Large intestine (tissue), 3 donors: Measurements from ENCODE around the gene SKAP1. TPM values are rescaled to one million over a fixed set of nuclear protein-coding genes. Genes with fewer than 3 reads are reported as not detected.

Experiments used
- DNase-seq, 2 donors: peaks; one replicate each; pipeline versions ENCODE4 v3.0.0 to v3.0.0-alpha.2; 2013
- H3K27ac ChIP-seq: one replicate; pipeline ENCODE4 v1.5.1; 2013; ENCODE audit warnings: low read length
- H3K27me3 ChIP-seq: 2 replicates; pipeline ENCODE4 v1.6.1; 2013; ENCODE audit warnings: low read length; ENCODE audit not compliant: control insufficient read depth, insufficient read depth
- H3K36me3 ChIP-seq: 2 replicates; pipeline ENCODE4 v1.6.1; 2013; ENCODE audit warnings: low read length; ENCODE audit not compliant: control insufficient read depth, insufficient read depth
- H3K4me1 ChIP-seq: one replicate; pipeline ENCODE4 v1.6.1; 2013; ENCODE audit warnings: low read length; ENCODE audit not compliant: control insufficient read depth, insufficient read depth
- H3K4me3 ChIP-seq: one replicate; pipeline ENCODE4 v1.5.1; 2013; ENCODE audit warnings: low read length
- H3K9me3 ChIP-seq: one replicate; pipeline ENCODE4 v1.6.1; 2013; ENCODE audit warnings: mild to moderate bottlenecking, low read depth, low read length, moderate library complexity; ENCODE audit not compliant: control insufficient read depth
- WGBS: methylation state at CpG from one replicate; pipeline ENCODE4 v1.1.5; 2013; ENCODE audit warnings: low lambda C conversion rate; ENCODE audit not compliant: insufficient coverage; 5-methylcytosine and 5-hydroxymethylcytosine counted together
- polyA plus RNA-seq: library from polyadenylated mRNA; unstranded; fragments of 120-200 nt; gene quantifications from one replicate; pipeline ENCODE4 v1.2.1, GENCODE V29; 2013

Gene SKAP1
- polyA plus RNA-seq, 1 donor: 3.0 TPM

DNA sequence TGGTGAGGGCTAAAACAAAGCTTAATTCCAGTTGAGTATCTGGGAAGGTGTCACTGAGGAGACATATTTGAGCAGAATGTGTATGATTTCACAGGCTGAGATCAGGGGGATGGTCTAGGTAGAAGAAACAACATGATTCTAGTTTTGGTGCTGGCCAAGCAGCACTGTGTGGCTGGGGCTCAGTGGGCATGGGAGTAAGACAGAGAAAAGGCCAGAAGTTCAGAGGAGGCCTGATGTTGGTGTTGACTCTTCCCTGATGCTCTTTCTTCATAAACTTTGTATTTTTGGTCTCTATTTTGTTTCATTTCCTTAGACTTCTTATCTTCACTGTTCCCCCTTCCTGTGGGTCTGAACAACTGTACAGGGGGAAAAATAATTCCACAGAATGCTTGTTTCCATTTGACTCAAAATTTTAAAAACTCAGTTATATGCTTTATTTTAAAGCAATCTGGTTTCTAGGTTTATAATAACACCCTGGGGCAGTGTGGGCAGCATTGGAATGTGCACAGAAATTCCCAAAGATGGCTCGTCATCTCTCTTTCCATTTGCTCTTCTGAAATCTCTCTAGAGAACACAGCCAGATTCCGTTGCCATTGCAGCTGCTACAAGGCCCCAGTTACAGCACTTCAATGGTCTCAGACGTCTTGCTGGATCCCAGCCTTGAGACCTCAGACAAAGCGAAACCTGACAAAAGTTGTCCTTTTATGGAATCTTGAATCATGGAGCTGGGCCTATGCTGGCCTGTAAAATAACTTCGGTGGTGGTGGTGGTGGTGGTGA lies 254.1 kb downstream of the SKAP1 start:
- no peaks in the 10 kb centered on the region for H3K36me3 ChIP-seq
- WGBS: 100% methylated on average over 2 of the region's 5 CpGs
- no peak overlapping the region for H3K4me3 ChIP-seq
- H3K4me1 ChIP-seq: no peaks in the 10 kb centered on the region
- H3K9me3 ChIP-seq: no peaks in the 10 kb centered on the region
- DNase-seq: no peak
- no peaks in the 10 kb centered on the region for H3K27me3 ChIP-seq
- no peak overlapping the region for H3K27ac ChIP-seq

DNA sequence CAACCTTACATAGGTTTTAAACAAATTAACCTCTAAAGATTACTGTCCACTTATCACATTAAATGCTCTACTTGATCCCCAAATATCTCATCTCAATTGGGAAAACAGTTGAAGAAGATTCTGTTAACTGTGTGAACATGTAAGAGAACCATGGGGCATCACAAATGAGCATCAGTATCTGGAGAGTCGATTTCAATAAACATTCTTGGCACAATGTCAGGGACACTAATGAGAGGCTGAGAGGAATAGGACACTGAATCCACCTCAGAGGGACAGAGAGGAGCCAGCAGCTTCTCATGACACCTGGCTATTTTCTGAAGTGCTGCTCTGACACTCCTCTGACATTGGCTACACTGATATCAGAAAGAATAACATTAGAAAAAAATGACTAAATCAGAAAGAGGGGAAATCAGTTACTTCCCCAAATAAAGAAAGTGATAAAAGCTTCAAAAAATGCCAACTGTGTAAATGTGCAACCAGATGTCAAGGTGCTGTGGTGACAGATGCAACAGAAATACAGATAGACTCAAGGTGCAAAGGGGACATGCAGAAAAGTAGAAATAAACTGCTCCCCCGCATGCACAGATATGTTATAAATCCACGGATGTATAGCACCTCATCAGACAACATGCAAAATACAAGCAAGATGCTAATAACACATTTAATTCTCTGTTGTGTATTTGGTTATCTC lies 255.0 kb downstream of the SKAP1 start:
- H3K4me3 ChIP-seq: no peak overlapping the region

DNA sequence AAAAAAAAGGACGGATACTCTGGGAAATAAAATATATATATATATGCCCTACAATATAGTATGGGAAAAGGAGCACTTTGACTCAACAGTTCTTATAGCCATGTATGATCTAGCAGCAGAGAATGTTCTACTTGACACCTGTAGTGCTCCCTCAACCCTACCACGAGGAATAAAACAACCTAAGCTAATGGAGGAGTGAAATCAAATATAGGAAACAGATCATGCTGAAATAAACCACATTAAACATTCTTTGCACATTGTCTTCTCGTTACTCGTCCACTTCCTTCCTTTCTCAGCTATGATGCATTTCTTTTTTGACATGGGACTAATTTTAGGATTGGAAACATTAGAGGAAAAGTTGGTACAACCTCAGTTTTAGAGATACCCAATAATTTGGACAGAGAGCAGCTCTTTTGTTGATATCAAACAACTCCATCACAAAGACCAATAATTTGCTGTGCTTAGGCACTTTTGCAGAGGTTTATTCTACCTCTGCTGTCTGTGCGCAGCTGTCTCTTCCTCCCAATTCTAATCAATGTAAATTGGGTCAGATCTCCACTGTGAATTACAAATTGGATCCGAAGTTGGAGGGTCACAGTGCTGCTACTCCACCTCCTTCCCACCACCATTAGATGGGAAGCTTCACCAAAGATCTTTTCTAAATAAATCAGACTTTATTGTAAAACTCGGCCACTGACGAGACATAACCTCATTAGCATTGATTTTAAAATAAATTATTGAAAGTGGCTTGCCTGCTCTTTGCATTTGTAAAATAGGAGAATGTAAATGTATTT lies 256.6 kb downstream of the SKAP1 start:
- no peaks in the 10 kb centered on the region for H3K27me3 ChIP-seq
- H3K4me3 ChIP-seq: no peak overlapping the region
- no peaks in the 10 kb centered on the region for H3K4me1 ChIP-seq
- no peaks in the 10 kb centered on the region for H3K36me3 ChIP-seq
- no peak overlapping the region for H3K27ac ChIP-seq
- no peaks in the 10 kb centered on the region for H3K9me3 ChIP-seq
- no CpG with 5 or more reads among the region's 8 CpGs for WGBS
- DNase-seq: no peak

More for the DNA sequence above, 255.0 kb downstream of the SKAP1 start:
- WGBS: 60% methylated on average over 1 of the region's 3 CpGs
- Histone ChIP-seq H3K27ac (no peak overlapping the region), H3K27me3 (no peaks in the 10 kb centered on the region), H3K36me3 (no peaks in the 10 kb centered on the region), H3K9me3 (no peaks in the 10 kb centered on the region), H3K4me1 (no peaks in the 10 kb centered on the region)
- no peak for DNase-seq

DNA sequence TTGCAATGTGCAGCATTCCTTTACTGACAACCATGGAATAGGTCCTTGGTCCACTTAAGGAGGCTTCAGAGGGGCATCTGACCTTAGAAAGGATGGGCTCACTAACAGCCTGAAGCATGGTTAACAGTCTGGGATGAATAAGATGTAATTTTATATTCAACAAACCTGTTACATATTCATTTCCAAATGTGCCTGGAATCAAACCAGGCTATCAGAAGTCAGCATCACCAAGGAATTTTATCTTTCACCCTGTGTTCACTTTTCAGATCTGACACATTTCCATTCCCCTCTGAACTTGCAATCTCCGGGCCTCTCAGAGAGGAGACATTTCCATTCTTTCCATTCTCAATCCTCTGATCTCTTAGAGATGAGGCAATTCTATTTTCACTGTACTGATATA lies 260.1 kb downstream of the SKAP1 start:
- Histone ChIP-seq H3K36me3 (no peaks in the 10 kb centered on the region), H3K4me3 (no peak overlapping the region)
- WGBS: no CpG with 5 or more reads among the region's 1 CpG

DNA sequence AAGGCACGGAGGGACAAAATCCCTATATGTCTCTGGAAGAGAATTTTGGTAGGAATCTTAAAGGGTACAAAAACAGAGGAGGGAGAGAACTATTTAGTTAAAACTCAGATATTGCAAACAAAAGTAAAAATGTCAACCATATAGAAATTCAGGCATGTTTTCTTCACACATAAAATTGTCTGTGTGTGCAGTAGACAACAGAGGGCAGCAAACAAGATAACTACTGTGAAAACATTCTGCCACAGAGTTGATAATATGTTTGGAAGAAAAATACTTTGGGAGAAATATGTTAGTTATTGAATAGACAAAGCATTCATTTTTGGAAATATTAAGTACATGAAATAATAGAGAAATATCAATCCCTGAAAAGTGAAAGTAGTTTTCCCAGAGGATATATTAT lies 266.2 kb downstream of the SKAP1 start:
- Histone ChIP-seq H3K27ac (no peak overlapping the region), H3K27me3 (no peaks in the 10 kb centered on the region), H3K4me3 (no peak overlapping the region), H3K9me3 (no peaks in the 10 kb centered on the region), H3K36me3 (no peaks in the 10 kb centered on the region), H3K4me1 (peaks cover 41% of the 10 kb centered on the region)
- DNase-seq: no peak
- WGBS: no CpG with 5 or more reads among the region's 1 CpG

More for the DNA sequence above, 260.1 kb downstream of the SKAP1 start:
- H3K27me3 ChIP-seq: no peaks in the 10 kb centered on the region
- no peaks in the 10 kb centered on the region for H3K9me3 ChIP-seq
- no peaks in the 10 kb centered on the region for H3K4me1 ChIP-seq
- no peak for DNase-seq
- H3K27ac ChIP-seq: no peak overlapping the region

DNA sequence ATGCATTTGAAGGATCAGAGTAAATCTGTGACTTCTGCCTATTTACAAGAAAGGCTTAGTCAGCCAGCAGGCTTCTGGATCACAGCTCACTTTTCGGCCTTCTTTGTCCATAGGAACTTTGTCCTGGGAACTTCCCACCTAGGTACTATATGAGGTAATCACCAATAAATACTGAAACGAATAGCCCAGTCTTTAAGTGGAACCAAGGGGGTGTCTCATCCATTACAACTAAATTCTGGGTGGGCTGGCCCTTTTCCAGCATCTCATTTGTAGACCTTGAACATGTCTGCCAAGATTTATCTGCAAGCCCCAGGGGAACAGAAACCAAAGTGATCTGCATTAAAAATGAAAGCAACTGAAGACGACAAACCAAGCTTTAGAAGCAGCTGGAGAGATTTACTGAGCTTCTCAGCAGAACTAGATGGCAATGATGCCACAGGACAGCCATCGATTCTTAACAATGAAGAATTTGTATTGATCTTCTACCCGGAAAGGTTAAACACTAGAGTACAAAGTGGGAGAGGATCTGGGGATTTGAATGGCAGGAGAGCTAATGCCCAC lies 267.0 kb downstream of the SKAP1 start:
- H3K4me3 ChIP-seq: no peak overlapping the region
- H3K27ac ChIP-seq: peak overlapping the region; percentile 81

DNA sequence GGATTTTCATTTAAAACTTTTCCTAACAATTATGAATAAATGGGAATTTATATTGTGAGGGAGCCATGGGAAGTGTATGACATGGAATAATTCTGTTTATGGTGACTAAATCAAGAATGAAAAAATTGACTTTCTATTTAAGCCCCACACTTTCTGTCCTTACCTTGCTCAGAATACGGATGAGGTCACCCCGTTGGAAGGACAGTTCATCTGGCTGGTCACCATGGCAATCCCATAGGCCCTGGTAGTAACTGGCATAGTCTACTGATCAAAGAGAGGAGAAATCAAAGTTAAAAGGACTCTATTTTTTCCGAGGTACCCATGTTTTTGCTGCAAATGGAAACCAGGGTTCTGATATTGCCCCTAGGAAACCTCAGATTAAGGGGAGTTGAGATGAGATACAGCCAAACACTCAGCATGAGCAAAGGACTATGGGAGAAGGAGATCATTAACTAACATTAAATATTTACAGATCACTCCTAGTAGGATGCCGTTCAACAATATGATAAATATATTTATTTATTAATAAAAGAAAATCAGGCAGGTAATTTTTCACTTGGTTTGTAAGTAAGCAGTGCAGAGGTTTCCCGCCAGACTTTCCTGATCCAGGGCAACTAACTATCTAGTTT lies 267.6 kb downstream of the SKAP1 start:
- no peak overlapping the region for H3K4me3 ChIP-seq
- H3K36me3 ChIP-seq: no peaks in the 10 kb centered on the region
- 40% methylated on average over 1 of the region's 5 CpGs for WGBS
- peak overlapping the region; percentile 81 for H3K27ac ChIP-seq
- H3K4me1 ChIP-seq: peaks cover 44% of the 10 kb centered on the region
- no peak for DNase-seq
- no peaks in the 10 kb centered on the region for H3K9me3 ChIP-seq
- no peaks in the 10 kb centered on the region for H3K27me3 ChIP-seq

More for the DNA sequence above, 267.0 kb downstream of the SKAP1 start:
- no peaks in the 10 kb centered on the region for H3K36me3 ChIP-seq
- no CpG with 5 or more reads among the region's 5 CpGs for WGBS
- peak; percentile 62 to 88 for DNase-seq
- H3K9me3 ChIP-seq: no peaks in the 10 kb centered on the region
- H3K27me3 ChIP-seq: no peaks in the 10 kb centered on the region
- H3K4me1 ChIP-seq: peaks cover 44% of the 10 kb centered on the region

DNA sequence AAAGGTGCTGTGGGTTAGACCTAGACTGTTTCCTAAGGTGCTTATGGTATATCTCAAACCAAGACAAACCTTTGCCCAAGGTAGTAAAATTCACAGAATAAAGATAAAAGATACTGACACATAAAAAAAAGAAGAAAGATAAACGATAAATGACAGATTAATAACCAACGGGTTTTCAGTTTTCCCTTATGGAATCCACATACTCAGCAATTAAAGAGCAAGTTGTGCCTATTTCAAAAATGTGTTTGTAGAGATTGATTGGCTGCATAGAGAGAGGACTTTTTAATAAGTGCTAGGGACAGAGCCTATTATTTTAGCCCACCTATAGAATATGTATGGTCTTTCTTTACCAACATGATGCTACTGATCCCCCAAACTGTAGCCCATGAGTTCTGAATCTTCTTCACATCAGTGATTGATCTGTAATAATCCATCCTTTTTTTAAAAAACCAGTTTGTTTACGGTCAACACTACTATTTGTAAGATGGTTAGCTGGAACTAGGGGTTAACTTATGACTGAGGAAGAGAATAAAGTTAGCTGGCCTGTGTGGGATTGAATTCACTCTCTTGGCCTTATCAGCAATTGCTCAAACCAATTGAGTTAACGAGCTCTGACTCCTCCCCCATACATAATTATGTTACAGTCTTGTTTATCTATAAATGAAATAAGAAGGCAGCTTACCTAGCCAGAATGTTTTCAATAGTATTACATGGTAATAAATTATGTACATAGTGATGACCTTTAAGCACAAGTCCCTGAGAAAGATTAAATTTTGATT lies 268.7 kb downstream of the SKAP1 start:
- Histone ChIP-seq H3K27ac (peak overlapping the region; percentile 65), H3K27me3 (no peaks in the 10 kb centered on the region), H3K4me1 (peaks cover 44% of the 10 kb centered on the region), H3K4me3 (no peak overlapping the region), H3K9me3 (no peaks in the 10 kb centered on the region), H3K36me3 (no peaks in the 10 kb centered on the region)
- peak in 1 of 2 donors; percentile 41 for DNase-seq
- 29% methylated on average over 2 of the region's 4 CpGs for WGBS

DNA sequence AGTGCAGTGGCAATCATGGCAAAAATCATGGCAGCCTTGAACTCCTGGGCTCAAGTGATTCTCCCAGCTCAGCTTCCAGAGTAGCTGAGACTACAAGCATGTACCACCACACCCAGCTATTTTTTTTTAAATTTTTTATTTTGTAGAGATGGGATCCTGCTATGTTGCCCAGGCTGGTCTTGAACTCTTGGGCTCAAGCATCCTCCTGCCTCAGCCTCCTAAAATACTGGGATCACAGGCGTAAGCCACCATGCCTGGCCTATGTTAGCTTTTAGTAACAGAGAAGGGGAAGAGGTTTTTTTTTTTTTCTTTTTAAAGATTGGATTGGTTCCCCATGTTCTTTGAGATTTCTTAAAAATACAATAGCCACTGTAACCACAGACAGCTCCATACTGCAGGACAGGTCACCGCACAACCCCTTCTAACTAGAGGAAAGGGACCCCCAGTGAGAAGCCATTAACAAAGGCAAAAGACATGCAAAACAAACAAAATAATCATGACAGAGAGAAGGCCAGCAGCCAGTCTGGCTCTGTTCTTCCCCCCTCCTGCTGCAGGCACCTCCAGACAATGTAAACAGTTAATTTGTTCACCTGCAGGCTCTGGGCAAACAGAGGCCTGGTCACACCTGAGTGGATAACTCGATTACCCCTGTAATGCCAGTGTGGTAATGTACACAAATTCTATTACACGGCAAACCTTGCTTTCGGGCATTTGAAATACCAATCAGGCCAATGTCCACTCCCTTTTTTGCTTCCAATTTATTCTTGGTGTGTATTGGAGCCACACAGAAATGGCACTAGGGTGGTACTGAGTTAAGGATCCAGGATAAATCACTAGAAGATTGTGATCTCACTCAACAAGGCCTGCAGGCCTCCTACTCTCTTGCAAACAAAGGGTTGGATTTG lies 269.6 kb downstream of the SKAP1 start:
- Histone ChIP-seq H3K4me3 (no peak overlapping the region), H3K36me3 (no peaks in the 10 kb centered on the region), H3K27ac (peak overlapping the region; percentile 65), H3K4me1 (peaks cover 44% of the 10 kb centered on the region), H3K27me3 (no peaks in the 10 kb centered on the region), H3K9me3 (no peaks in the 10 kb centered on the region)
- DNase-seq: peak; percentile 28 to 65
- WGBS: 40% methylated on average over 1 of the region's 5 CpGs
